ENCODE results near the gene FGFR3.

The FGFR3 gene

DNA sequence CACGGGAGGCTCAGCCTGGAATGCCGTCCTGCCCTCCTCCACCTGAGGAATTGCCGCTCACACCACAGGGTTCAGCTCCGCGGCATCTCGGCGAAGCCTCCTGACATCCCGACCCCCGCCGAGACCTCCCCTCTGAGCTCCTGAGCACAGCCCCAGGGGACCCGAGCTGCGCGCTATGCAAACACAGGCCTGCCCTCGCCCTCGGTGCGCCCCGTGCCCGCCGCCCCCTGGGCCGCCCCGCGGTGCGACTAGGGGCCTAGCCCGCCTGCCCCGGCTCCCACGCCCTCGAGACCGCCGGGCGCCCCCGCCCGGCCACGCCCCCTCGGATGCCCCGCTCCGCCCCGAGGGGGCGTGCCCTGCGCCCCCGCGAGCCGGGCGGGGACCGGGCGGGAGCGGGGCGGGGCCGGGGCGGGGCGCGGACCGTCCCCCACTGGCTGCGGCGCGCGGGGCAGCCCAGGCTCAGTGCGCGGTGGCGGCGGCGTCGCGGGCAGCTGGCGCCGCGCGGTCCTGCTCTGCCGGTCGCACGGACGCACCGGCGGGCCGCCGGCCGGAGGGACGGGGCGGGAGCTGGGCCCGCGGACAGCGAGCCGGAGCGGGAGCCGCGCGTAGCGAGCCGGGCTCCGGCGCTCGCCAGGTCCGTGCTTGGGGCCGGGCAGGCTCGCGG is at the start of gene FGFR3:
TSS of gene FGFR3 (plus strand) at position 462 of the 664 bp plus-strand sequence. CDS start 642 bp downstream, outside the sequence.
- no peak for DNase-seq

GRCh38 chr4:1743551-1743950 is 49.5 kb upstream of the FGFR3 start:
- DNase-seq, result no peak

DNA sequence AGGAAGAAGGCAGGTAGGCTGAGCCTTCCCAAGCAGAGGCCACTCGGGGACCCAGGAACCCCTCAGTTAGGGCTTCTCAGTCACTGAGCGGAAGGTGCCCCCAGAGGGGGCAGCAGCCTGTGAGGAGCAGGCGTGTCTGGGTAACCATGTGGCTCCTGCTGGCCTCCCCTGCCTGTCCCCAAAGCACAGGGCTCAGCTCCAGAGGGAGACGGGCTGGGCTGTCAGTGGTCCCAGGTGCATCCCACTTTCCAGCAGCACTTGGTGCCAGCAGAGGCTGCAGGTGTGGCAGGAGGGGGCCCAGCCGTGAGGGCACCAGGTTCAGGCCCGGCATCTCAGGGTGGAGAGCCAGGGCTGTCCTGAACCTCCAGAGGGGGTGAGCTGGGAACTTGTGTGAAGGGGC is 49.1 kb upstream of the FGFR3 start:
- no peak for DNase-seq

GRCh38 chr4:1744552-1744951 is 48.5 kb upstream of the FGFR3 start:
- no peak for DNase-seq

DNA sequence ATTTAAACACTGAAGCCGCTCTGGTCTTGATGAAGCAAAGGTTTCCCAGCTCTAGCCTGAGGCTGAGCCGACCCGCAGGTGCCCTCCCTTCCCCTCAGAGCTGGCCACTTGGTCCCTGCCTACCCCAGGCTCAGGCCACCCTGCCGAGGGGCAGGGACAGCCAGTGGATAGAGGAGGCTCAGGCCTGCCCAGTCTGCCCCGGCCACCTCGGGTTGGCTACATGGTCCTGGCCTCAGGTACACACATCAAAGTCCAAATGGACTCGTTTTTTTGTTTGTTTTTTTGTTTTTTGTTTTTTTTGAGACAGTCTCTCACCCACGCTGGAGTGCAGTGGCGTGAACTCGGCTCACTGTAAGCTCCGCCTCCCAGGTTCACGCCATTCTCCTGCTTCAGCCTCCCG is 47.9 kb upstream of the FGFR3 start:
- DNase-seq, result no peak

DNA sequence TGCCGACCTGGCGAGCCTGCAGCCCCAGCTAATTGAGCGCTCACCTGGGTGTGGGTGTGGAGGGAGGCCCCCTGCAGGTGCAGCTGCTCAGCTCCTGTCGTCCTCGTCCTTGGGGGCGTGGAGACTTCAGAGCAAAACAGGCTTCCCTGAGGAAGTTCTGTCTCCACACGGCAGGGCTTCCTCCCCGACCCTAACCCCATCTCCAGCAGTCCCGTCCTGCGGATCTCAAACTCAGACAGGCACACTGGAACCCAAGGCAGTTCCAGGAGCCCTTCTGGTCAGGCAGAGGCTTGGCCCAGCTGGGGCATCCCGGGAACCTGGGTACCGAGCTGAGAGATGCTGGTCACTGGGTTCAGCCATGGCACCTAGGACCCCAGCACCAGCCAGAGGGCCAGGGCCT is 47.4 kb upstream of the FGFR3 start:
- DNase-seq, result no peak

DNA sequence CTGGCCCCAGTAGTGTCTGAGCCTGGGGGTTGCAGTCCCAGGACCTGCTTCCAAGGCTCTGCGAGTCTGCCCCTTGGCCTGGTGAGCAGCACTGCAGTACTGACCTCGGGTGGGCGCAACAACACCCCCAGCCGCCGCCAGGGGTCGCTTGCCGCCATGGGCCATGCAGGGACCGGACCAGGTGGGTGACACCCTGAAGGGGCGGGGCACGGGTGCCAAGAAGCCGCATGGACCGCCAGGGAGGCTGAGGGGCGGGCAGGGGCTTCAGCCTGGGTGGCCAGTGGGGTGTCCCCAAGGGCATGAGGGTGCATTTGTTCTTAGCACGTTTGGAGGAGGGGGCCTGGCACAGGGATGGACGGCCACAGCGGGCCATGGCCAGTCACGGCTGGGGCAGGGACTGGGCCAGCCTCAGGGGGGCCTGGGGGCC is 46.8 kb upstream of the FGFR3 start:
- peak; percentile 89 for DNase-seq

GRCh38 chr4:1746919-1747602 is 46.0 kb upstream of the FGFR3 start:
- DNase-seq, result no peak

- DNase-seq, result no peak
These were observed 45.5 kb upstream of the FGFR3 start for GRCh38 chr4:1747603-1747967.

DNA sequence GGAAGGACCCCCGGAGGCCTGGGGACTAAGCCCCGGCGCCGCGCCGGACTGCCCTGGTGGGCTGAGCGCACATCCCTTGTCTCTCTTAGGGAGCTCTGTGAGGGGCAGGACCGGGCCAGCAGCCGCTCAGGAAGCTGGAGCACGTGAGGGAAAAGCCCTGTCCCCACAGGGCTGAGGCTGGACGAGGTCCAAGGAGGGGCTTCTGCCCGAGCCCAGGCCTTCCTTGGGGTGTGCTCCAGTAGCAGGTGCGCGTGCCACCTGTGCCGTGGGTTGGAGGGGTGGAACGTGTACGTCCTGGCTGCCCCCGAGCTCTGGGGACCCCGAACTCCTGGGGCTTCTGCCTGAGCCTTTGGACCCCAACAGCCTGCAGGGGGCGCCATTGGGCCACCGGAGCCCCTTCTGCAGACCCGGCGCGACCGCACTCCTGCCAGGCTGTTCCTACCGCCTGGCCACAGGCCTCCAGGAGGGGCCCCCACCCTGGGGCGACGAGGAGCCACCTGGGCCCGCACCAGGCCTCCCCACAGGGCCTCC is 44.6 kb upstream of the FGFR3 start:
- peak; percentile 87 for DNase-seq

- no peak for DNase-seq
These were observed 43.7 kb upstream of the FGFR3 start for GRCh38 chr4:1749370-1749769.

DNA sequence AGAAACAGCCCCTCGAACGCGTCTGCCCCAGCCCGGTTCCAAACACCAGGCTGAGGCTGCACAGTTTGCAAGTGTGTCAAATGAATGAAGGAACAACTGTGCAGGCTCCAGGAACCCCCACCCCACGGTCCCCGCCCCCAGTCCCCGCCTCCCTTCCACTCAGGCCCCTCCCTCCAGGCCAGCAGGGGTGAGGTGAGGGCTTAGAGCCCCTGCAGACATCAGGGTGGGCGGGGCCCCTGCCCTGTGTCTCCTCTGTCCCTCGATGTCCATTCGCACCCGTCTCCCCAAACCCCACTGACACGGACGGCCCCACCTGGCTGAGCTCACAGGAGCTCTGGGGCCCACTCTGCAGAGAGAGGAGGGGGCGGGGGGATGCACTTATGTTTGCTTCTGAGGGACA is 43.3 kb upstream of the FGFR3 start:
- DNase-seq, result no peak

- DNase-seq, result no peak
These were observed 42.5 kb upstream of the FGFR3 start for GRCh38 chr4:1750381-1751154.

- DNase-seq, result no peak
These were observed 41.8 kb upstream of the FGFR3 start for GRCh38 chr4:1751155-1751918.

DNA sequence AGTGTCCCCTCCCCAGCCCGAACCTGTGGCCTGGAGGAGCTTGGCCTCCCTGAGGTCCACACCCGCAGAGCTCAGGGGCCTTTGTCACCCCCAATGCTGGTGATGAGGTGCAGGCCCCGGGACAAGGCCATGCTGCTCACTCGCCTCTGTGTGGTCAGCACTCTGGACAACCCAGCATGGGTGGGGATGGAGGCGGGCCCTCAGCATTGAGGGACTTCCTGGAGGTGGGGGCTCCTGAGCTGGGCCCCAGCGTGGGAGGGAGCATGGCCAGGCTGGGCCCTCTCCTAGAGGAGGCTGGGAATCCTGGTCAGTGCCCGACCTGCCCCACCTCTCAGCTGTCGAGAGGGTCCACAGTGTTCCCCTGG is 41.2 kb upstream of the FGFR3 start:
- DNase-seq, result no peak

GRCh38 chr4:1752284-1753041 is 40.6 kb upstream of the FGFR3 start:
- no peak for DNase-seq

DNA sequence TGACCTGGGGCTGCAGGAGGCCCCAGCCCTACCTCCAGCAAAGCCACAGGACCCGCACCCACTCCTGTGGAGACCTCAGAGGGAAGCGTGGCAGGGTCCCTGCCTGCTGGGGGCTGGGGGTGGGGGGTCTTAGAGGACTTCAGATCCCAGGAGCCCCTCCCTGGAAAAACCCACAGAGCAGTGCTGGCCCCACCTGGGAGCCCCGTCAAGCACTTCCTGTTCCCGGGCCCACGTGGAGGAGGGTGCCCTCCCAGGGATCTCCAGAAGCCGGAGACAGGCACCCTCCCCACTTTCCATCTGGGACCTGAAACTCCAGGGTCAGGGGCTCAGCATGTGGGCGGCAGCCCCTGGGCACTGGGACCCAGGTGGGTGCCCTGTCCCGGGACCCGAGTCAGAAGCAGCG is 39.8 kb upstream of the FGFR3 start:
- DNase-seq, result no peak

- DNase-seq, result no peak
These were observed 39.3 kb upstream of the FGFR3 start for GRCh38 chr4:1753697-1754311.

DNA sequence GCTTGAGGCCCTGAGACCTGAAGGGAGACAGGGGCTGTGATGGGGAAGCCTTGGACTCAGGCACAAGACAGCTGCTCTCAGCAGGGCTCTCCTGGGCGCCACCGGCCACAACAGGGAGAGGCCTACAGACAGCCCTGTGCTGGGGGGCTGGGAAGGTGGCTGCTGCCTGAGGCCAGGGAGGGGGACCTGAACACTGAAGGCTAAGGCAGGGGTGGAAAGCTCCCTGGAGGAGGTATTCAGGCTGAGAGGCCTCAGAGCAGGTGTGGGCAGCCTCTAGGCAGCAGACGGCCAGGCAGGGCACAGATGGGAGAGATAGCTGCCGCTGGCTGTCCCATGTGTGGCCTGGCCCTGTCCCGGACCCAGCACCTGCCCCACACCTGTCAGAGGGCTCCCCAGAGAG is 38.8 kb upstream of the FGFR3 start:
- DNase-seq, result no peak

GRCh38 chr4:1755297-1755696 is 37.8 kb upstream of the FGFR3 start:
- no peak for DNase-seq

DNA sequence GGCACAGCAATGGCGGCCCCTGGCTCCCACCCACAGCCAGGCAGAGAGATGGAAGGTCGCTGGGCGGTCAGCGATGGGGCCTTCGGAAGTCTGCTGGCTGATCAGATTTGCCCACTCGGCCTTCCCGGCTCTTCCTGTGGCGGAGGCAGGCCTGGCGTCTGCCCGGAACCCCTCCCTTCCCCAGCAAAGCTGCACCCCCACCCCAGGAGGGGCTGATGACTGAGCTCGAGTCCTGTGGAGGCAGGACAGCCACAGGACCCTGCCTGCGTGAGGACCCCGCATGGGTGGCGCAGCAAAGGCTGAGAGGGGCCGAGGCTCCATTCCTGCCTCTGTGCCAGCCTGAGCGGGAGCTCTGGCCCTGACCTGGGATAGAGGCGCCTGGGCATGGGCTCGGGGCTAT is 37.0 kb upstream of the FGFR3 start:
- no peak for DNase-seq

All from femur (tissue), 1 donor.